ENCODE data around the gene DGKE. TPM values are rescaled to one million over a fixed set of nuclear protein-coding genes. Genes with fewer than 3 reads are reported as not detected.
A peak's percentile ranks its signal among the peaks of the same experiment; 100 is the strongest.

The DGKE gene
- total and polyA plus RNA-seq, 2 donors from 2014 or later = 1.9 to 8.7 TPM

- Histone ChIP-seq H3K9me3 (ENCODE audit: control insufficient read depth in 2 of 3, insufficient read depth in 1 of 3, low read length in 3 of 3) (no peaks in the 10 kb centered on the region), H3K27ac (ENCODE audit: low read depth in 2 of 2, low read length in 2 of 2) (no peak overlapping the region), H3K4me1 (ENCODE audit: control insufficient read depth in 2 of 3, insufficient read depth in 2 of 3, low read depth in 1 of 3, low read length in 3 of 3) (peaks cover 0 to 12% (median 4%) of the 10 kb centered on the region in 3 donors), H3K9ac (ENCODE audit: low read length in 3 of 3) (peak overlapping the region in 2 of 3 donors; percentile 17 to 60), H3K27me3 (ENCODE audit: control insufficient read depth, insufficient read depth, low read length) (no peaks in the 10 kb centered on the region), H3K4me3 (ENCODE audit: low read length in 3 of 3) (peak overlapping the region in 2 of 3 donors; percentile 71 to 79), H3K36me3 (ENCODE audit: control insufficient read depth in 2 of 3, insufficient read depth in 3 of 3, low read length in 3 of 3) (no peaks in the 10 kb centered on the region)
- DNase-seq = no peak
- TF ChIP-seq CTCF (IDR thresholded peaks at IDR 0.05; ENCODE audit: borderline replicate concordance, extremely low read depth, insufficient read depth) = no peak
- intact Hi-C loops (cut with DNase I) = no loop called here
- no peak for FAIRE-seq
Measured at GRCh38 chr17:56832446-56832845, 1.5 kb upstream of the DGKE start.

- peak overlapping the region; percentile 70 to 95 for H3K27ac ChIP-seq (ENCODE audit: low read depth in 2 of 2, low read length in 2 of 2)
- H3K9me3 ChIP-seq (ENCODE audit: control insufficient read depth in 2 of 3, insufficient read depth in 1 of 3, low read length in 3 of 3) = no peaks in the 10 kb centered on the region
- no peak for TF ChIP-seq CTCF (IDR thresholded peaks at IDR 0.05; ENCODE audit: borderline replicate concordance, extremely low read depth, insufficient read depth)
- H3K4me1 ChIP-seq (ENCODE audit: control insufficient read depth in 2 of 3, insufficient read depth in 2 of 3, low read depth in 1 of 3, low read length in 3 of 3) = peaks cover 0 to 12% (median 4%) of the 10 kb centered on the region in 3 donors
- no peaks in the 10 kb centered on the region for H3K27me3 ChIP-seq (ENCODE audit: control insufficient read depth, insufficient read depth, low read length)
- DNase-seq (peak; percentile 38 to 91 (median 55)), FAIRE-seq (no peak)
- H3K36me3 ChIP-seq (ENCODE audit: control insufficient read depth in 2 of 3, insufficient read depth in 3 of 3, low read length in 3 of 3) = no peaks in the 10 kb centered on the region
- H3K9ac ChIP-seq (ENCODE audit: low read length in 3 of 3) = peak overlapping the region; percentile 34 to 73 (median 60)
- intact Hi-C loops (cut with DNase I) = no loop called here
- H3K4me3 ChIP-seq (ENCODE audit: low read length in 3 of 3) = peak overlapping the region; percentile 53 to 79 (median 71)
Measured at GRCh38 chr17:56833057-56833808, 718 bp upstream of the DGKE start.

GRCh38 chr17:56834380-56835263 lies 671 bp downstream of the DGKE start:
- Histone ChIP-seq H3K4me3 (ENCODE audit: low read length in 3 of 3) (peak overlapping the region; percentile 5 to 71 (median 30)), H3K27me3 (ENCODE audit: control insufficient read depth, insufficient read depth, low read length) (no peaks in the 10 kb centered on the region), H3K9me3 (ENCODE audit: control insufficient read depth in 2 of 3, insufficient read depth in 1 of 3, low read length in 3 of 3) (no peaks in the 10 kb centered on the region), H3K36me3 (ENCODE audit: control insufficient read depth in 2 of 3, insufficient read depth in 3 of 3, low read length in 3 of 3) (no peaks in the 10 kb centered on the region), H3K4me1 (ENCODE audit: control insufficient read depth in 2 of 3, insufficient read depth in 2 of 3, low read depth in 1 of 3, low read length in 3 of 3) (peaks cover 0 to 12% (median 4%) of the 10 kb centered on the region in 3 donors), H3K9ac (ENCODE audit: low read length in 3 of 3) (peak overlapping the region in 2 of 3 donors; percentile 0 to 73), H3K27ac (ENCODE audit: low read depth in 2 of 2, low read length in 2 of 2) (peak overlapping the region; percentile 75 to 80)
- TF ChIP-seq CTCF (IDR thresholded peaks at IDR 0.05; ENCODE audit: borderline replicate concordance, extremely low read depth, insufficient read depth) = no peak
- intact Hi-C loops (cut with DNase I) = no loop called here
- no peak for FAIRE-seq
- DNase-seq = peak; percentile 59 to 89 (median 72)
